NCI-H345 treated with DMSO at 0.1 percent for 48 hours (cell line): ENCODE measurements around the gene HEPN1.
A peak's percentile ranks its signal among the peaks of the same experiment; 100 is the strongest.
"Not testable (repeated sequence)": the region's sequence is repeated elsewhere in the genome, so short reads cannot be mapped to it uniquely, and the experiment has no call there.

ENCODE experiments used
- DNase-seq: peaks from one replicate; lab custom pipeline; 2025; ENCODE audit not compliant: unreplicated experiment; lab: John Stamatoyannopoulos, UW

Gene HEPN1

DNA sequence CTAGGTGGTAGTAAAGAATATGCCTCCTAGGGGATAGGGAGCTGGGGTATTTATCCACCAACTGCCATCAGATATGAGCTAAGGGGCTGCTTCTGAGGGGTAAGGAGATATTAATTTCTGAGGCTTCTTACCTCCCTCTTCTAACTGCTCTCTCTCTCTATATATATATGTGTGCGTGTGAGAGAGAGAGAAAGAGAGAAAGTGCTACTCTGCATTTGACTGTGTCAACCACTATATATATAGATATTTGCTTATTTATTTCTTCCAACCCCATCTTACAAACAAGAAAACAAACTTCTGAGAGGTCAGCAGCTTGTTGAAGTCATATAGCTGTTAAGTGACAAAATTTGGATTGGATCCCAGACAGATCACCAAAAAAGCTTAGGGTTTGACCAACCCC is 22.7 kb downstream of the HEPN1 start:
- DNase-seq = no peak

- no peak for DNase-seq
These were observed 23.6 kb downstream of the HEPN1 start for GRCh38 chr11:124942466-124943253.

- DNase-seq = no peak
These were observed 24.2 kb downstream of the HEPN1 start for GRCh38 chr11:124943254-124943616.

GRCh38 chr11:124943741-124944140 is 24.7 kb downstream of the HEPN1 start:
- no peak for DNase-seq

- DNase-seq = no peak
These were observed 25.5 kb downstream of the HEPN1 start for GRCh38 chr11:124944565-124944964.

GRCh38 chr11:124945826-124946225 is 26.8 kb downstream of the HEPN1 start:
- no peak for DNase-seq

DNA sequence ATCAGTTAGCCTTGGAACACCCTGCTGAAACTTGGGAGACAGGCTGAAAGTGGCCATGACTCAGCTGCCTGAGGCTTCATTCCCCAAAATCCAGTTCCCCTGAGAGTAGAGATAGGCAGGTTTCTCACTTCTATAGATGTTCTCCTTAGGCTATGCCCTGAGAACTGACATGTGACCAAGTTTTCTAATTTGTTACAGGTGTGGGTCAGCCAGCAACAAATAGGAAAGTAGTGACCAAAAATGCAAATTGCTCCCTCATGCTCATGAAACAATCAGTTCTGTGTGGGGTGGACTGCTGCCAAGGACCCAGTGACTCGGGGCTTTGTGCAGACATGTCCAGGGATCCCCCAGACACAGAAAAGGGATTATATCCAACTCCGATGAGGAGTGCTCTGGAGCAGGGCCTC is 27.7 kb downstream of the HEPN1 start:
- DNase-seq = no peak

DNA sequence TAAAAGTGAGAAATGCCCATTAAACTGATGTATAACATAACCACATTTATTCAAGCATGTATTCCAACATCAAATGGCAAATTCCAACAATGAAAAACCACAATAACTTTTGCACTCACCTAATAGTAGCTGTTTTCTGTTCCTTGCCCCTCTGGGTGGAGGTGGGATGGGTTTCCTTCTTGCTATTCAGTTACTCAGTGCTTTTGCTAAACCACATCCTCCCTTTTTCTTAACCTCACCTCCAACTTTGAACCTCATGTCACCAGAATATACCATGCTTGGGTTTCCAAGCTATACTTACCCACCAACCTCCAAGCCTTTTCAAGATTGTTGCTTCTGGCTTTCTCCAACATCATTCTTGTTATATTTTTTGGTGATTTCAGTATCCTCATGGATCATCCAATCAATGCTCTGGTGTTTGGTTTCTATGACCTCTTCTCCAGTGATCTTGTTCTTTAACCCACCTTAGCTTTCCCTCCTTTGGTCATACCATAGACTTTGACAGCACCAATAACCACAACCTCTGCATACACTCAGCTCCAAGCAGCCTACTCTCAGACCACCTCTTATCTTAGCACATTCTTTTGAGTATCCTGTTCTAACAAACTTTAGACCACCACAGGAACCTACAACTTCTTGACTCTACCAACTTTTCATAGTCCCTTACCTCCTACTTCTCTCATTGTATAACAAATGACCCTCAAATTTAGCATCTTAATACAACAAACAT is 31.7 kb downstream of the HEPN1 start:
- no peak for DNase-seq

DNA sequence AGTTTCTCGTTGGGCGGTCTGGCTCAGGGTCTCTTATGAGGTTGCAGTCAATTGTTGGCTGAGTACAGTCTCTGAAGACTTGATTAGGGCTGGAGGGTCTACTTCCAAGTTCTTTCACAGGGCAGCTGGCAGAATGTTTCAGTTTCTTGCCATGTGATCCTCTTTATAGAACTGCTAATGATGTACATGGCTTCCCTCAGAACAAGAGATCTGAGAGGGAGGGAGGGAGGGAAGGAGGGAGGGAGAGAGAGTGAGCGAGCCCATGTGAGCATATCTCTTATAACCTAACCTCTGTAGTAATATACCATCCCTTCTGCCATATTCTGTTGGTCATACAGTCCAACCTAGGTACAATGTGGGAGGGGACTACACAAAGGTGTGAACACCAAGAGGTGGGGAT is 32.3 kb downstream of the HEPN1 start:
- no peak for DNase-seq

DNA sequence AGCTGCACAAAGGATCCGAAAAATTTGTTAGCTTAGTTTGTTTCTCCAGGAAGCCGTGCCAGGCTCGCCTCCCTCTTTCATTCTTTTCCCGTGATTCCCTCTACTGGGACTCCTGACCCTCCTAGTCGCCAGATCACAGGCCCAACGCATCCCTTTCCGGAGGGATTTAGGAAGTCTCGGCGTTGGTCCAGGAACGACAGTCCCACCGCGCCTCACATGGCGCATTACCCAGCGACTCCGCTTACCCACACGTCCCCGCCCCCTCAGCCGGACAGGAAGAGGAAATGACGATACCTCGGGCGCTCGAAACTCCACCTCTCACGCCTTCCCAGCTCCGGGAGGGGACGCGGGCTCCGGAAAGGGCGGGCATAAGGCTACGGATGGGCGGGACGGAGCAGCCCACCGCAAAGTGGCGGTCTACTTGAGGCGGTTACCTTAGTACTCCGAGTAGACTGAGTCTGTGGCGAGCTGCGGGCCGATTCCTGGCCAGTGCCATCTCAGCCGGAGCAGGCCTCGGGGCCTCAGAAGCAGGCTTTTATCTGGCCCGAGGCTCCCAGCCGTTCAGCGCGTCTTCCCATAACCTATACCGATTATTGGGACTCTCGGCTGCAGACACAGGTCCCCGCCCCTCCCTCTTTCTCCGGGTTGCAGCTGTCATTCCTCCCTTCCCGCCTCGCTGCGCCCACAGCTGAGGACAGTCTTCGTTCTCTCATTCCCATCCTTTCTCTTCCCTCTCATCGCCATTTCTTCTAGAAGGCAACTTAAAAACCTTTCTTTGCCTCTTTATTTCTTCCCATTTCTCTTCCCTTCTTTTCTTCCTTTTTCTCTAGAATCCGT is 34.9 kb downstream of the HEPN1 start, which contains the start of gene CCDC15:
Gene CCDC15 (plus strand): TSS at position 450 of the 837 bp plus-strand sequence. CDS start 531 bp downstream, outside the sequence.
- peak; percentile 94 for DNase-seq

DNA sequence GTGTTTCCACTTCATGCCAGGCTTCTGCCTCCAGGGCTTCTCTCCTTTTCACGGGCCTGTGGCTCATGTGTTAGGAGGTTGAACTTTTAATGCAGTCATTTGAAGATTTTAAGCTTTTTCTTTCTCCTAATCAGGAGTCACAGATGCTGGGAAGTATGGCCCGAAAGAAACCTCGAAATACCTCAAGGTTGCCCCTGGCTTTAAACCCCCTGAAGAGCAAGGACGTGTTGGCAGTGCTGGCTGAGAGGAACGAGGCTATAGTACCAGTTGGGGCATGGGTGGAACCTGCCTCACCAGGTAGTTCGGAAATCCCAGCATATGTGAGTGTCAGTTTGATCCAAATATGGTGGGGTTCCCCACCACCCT is 35.5 kb downstream of the HEPN1 start:
- DNase-seq = no peak

DNA sequence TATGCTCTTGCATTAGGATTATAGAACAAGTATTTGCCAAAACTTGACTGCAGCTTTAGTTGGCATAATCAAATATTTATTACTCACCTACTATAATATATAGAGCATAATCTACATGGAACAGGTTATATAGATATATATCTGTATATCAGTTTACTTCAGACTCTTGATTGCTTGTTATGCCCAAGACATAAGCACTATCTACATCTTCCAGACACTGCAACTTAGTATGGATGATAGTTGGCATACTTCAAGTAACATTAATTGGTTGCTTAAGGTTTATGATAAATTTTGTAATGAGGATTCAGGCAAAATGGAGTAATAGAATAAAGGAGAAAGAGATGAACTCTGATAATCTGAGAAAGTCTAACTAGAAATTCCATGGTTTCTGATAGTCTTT is 36.0 kb downstream of the HEPN1 start:
- DNase-seq = no peak

- DNase-seq = peak; percentile 49
These were observed 43.0 kb downstream of the HEPN1 start for GRCh38 chr11:124961972-124962609.

- DNase-seq = not testable (repeated sequence)
These were observed 49.1 kb downstream of the HEPN1 start for GRCh38 chr11:124968197-124968596.
